ENCODE data around the gene ALG9.

The ALG9 gene

DNA sequence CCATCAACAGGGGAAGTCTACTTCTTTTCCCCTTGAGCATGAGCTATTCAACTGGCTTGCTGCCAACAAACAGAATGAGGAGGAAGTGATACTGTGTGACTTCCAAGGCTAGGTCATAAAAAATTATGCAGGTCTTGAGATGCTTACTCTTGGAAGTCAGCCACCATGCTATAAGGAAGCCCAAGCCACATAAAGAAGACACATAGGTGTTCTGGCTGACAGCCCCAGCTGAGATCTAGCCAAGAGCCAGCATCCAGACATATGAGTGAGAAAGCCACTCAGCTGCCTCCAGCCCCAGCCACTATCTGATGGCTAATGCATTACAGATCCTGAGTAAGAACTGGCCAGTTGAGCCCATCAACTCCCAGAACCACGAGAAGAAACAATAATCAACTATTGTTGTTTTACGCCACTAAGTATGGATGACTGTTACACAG, 74.2 kb downstream of the ALG9 start:
- no peak overlapping the region for H3K27ac ChIP-seq
- H3K27me3 ChIP-seq (ENCODE audit: insufficient read depth, low read depth), result no peaks in the 10 kb centered on the region
- H3K79me2 ChIP-seq (ENCODE audit: insufficient read depth, low read depth), result no peaks in the 10 kb centered on the region
- H3K36me3 ChIP-seq (ENCODE audit: insufficient read depth), result no peaks in the 10 kb centered on the region
- H3K4me1 ChIP-seq (ENCODE audit: low read depth, poor library complexity, severe bottlenecking), result peaks cover 70% of the 10 kb centered on the region
- no peak overlapping the region for H2AFZ ChIP-seq (ENCODE audit: low read depth)
- no peak overlapping the region for H3K4me3 ChIP-seq (IDR thresholded peaks at IDR 0.05; ENCODE audit: insufficient read depth, low read depth, low read length)
- TF ChIP-seq, protein P1, sequence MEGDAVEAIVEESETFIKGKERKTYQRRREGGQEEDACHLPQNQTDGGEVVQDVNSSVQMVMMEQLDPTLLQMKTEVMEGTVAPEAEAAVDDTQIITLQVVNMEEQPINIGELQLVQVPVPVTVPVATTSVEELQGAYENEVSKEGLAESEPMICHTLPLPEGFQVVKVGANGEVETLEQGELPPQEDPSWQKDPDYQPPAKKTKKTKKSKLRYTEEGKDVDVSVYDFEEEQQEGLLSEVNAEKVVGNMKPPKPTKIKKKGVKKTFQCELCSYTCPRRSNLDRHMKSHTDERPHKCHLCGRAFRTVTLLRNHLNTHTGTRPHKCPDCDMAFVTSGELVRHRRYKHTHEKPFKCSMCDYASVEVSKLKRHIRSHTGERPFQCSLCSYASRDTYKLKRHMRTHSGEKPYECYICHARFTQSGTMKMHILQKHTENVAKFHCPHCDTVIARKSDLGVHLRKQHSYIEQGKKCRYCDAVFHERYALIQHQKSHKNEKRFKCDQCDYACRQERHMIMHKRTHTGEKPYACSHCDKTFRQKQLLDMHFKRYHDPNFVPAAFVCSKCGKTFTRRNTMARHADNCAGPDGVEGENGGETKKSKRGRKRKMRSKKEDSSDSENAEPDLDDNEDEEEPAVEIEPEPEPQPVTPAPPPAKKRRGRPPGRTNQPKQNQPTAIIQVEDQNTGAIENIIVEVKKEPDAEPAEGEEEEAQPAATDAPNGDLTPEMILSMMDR (conservative IDR thresholded peaks at IDR 0.05; ENCODE audit: low read depth, low read length), result no peak
- no peak overlapping the region for H3K4me2 ChIP-seq
- no peaks in the 10 kb centered on the region for H4K20me1 ChIP-seq (ENCODE audit: insufficient read depth)
- H3K9ac ChIP-seq, result no peak overlapping the region

GRCh38 chr11:111796696-111797095, 74.7 kb downstream of the ALG9 start:
- no peaks in the 10 kb centered on the region for H3K36me3 ChIP-seq (ENCODE audit: insufficient read depth)
- no peak overlapping the region for H3K9ac ChIP-seq
- TF ChIP-seq, protein P1 (conservative IDR thresholded peaks at IDR 0.05; ENCODE audit: low read depth, low read length), result no peak
- H2AFZ ChIP-seq (ENCODE audit: low read depth), result no peak overlapping the region
- H3K27ac ChIP-seq, result no peak overlapping the region; the same call in 1 of the 2 replicates
- H3K79me2 ChIP-seq (ENCODE audit: insufficient read depth, low read depth), result no peaks in the 10 kb centered on the region
- no peaks in the 10 kb centered on the region for H4K20me1 ChIP-seq (ENCODE audit: insufficient read depth)
- H3K4me3 ChIP-seq (IDR thresholded peaks at IDR 0.05; ENCODE audit: insufficient read depth, low read depth, low read length), result no peak overlapping the region
- peaks cover 65% of the 10 kb centered on the region for H3K4me1 ChIP-seq (ENCODE audit: low read depth, poor library complexity, severe bottlenecking)
- H3K4me2 ChIP-seq, result peak overlapping the region; percentile 36; the same call in 1 of the 2 replicates
- H3K27me3 ChIP-seq (ENCODE audit: insufficient read depth, low read depth), result no peaks in the 10 kb centered on the region

DNA sequence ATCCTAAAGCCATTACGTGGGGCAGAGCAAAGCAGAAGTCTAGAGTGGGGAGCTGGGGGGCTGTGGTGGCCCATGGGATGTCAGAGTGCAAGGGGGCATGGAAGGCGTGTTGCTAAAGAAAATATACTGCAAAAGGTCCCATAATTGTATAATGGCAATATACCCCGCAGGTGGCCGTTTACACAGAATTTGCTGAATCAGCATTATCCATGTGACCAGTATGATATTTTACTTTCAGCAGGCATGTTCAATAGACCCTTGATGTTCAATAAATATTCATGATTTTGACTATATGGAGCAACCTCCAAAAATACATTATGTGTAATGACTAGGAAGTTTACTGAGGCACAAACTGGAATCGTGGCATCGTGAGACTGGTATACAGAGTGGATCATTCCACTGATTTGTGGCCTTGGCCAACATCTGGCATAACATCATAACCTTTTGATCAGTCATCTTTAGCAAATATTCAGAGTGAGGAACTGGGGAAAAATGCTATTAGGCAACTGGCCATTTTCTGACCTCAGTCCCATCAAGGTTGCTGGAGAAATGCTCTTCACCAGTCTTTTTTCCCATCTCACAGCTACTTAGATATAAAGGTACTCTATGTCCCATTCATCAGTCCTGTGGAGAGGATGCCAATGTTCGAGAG, 75.9 kb downstream of the ALG9 start:
- no peak overlapping the region for H3K4me2 ChIP-seq
- H3K79me2 ChIP-seq (ENCODE audit: insufficient read depth, low read depth), result no peaks in the 10 kb centered on the region
- H2AFZ ChIP-seq (ENCODE audit: low read depth), result no peak overlapping the region
- no peaks in the 10 kb centered on the region for H3K27me3 ChIP-seq (ENCODE audit: insufficient read depth, low read depth)
- H3K9ac ChIP-seq, result no peak overlapping the region
- no peaks in the 10 kb centered on the region for H4K20me1 ChIP-seq (ENCODE audit: insufficient read depth)
- peaks cover 58% of the 10 kb centered on the region for H3K4me1 ChIP-seq (ENCODE audit: low read depth, poor library complexity, severe bottlenecking)
- no peak overlapping the region for H3K27ac ChIP-seq
- H3K36me3 ChIP-seq (ENCODE audit: insufficient read depth), result no peaks in the 10 kb centered on the region
- H3K4me3 ChIP-seq (IDR thresholded peaks at IDR 0.05; ENCODE audit: insufficient read depth, low read depth, low read length), result no peak overlapping the region
- TF ChIP-seq, protein P1 (conservative IDR thresholded peaks at IDR 0.05; ENCODE audit: low read depth, low read length), result no peak

- TF ChIP-seq, protein P1 (conservative IDR thresholded peaks at IDR 0.05; ENCODE audit: low read depth, low read length), result no peak
- no peak overlapping the region for H2AFZ ChIP-seq (ENCODE audit: low read depth)
- no peak overlapping the region for H3K4me3 ChIP-seq (IDR thresholded peaks at IDR 0.05; ENCODE audit: insufficient read depth, low read depth, low read length)
- no peak overlapping the region for H3K27ac ChIP-seq
- H3K36me3 ChIP-seq (ENCODE audit: insufficient read depth), result no peaks in the 10 kb centered on the region
- H3K4me1 ChIP-seq (ENCODE audit: low read depth, poor library complexity, severe bottlenecking), result peaks cover 50% of the 10 kb centered on the region
- no peak overlapping the region for H3K4me2 ChIP-seq
- no peak overlapping the region for H3K9ac ChIP-seq
- H3K79me2 ChIP-seq (ENCODE audit: insufficient read depth, low read depth), result no peaks in the 10 kb centered on the region
- no peaks in the 10 kb centered on the region for H3K27me3 ChIP-seq (ENCODE audit: insufficient read depth, low read depth)
- H4K20me1 ChIP-seq (ENCODE audit: insufficient read depth), result no peaks in the 10 kb centered on the region
Observed at GRCh38 chr11:111793863-111794262, 77.5 kb downstream of the ALG9 start.
